ENCODE data around the gene LRRC39.

Gene LRRC39

DNA sequence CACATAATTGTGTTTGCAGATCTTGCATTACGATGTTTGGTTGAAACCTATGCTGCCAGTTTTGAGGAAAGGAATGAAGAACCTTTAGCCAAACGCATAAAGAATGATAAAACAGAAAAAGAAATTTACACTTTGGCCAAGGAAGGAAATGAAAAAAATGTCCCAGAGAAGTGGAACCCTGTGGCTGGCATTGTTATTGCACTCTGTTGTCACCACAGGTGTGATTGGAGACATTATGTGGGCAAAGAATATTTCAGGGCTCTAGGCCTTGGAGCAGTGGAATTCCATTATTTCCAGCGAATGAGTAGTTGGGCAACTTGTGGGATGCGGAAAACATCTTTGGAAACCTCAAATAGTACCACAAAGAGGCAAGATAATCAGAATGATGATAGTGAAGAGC lies 30.2 kb downstream of the LRRC39 start:
- no peak overlapping the region for H2AFZ ChIP-seq (ENCODE audit: low read length)
- peaks cover 29% of the 10 kb centered on the region for H3K36me3 ChIP-seq (ENCODE audit: insufficient read depth, low read length)
- no peaks in the 10 kb centered on the region for H3F3A ChIP-seq (ENCODE audit: low read depth)
- H3K9ac ChIP-seq (ENCODE audit: low read depth, low read length, poor library complexity, severe bottlenecking) = no peak overlapping the region
- no peaks in the 10 kb centered on the region for H3K27me3 ChIP-seq (ENCODE audit: insufficient read depth, low read length, poor library complexity, severe bottlenecking)
- H3K9me3 ChIP-seq (ENCODE audit: insufficient read depth, low read depth, low read length) = no peaks in the 10 kb centered on the region
- H3K4me3 ChIP-seq (ENCODE audit: low read length, poor library complexity, severe bottlenecking) = no peak overlapping the region
- no peaks in the 10 kb centered on the region for H4K20me1 ChIP-seq (ENCODE audit: insufficient read depth, low read length, poor library complexity, severe bottlenecking)
- no peaks in the 10 kb centered on the region for H3K79me2 ChIP-seq (ENCODE audit: insufficient read depth, low read length)
- no peak overlapping the region for H3K4me2 ChIP-seq (ENCODE audit: low read depth, low read length, poor library complexity, severe bottlenecking)
- no peaks in the 10 kb centered on the region for H3K9me2 ChIP-seq (replicated peaks; ENCODE audit: low read depth, low read length)
- H3K4me1 ChIP-seq (ENCODE audit: insufficient read depth, low read length, poor library complexity, severe bottlenecking) = peaks cover 3% of the 10 kb centered on the region
- TF ChIP-seq, protein P1, sequence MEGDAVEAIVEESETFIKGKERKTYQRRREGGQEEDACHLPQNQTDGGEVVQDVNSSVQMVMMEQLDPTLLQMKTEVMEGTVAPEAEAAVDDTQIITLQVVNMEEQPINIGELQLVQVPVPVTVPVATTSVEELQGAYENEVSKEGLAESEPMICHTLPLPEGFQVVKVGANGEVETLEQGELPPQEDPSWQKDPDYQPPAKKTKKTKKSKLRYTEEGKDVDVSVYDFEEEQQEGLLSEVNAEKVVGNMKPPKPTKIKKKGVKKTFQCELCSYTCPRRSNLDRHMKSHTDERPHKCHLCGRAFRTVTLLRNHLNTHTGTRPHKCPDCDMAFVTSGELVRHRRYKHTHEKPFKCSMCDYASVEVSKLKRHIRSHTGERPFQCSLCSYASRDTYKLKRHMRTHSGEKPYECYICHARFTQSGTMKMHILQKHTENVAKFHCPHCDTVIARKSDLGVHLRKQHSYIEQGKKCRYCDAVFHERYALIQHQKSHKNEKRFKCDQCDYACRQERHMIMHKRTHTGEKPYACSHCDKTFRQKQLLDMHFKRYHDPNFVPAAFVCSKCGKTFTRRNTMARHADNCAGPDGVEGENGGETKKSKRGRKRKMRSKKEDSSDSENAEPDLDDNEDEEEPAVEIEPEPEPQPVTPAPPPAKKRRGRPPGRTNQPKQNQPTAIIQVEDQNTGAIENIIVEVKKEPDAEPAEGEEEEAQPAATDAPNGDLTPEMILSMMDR (conservative IDR thresholded peaks at IDR 0.05; ENCODE audit: low read length) = no peak
- no peak for TF ChIP-seq EZH2phosphoT487 (IDR thresholded peaks at IDR 0.05; ENCODE audit: borderline replicate concordance)

DNA sequence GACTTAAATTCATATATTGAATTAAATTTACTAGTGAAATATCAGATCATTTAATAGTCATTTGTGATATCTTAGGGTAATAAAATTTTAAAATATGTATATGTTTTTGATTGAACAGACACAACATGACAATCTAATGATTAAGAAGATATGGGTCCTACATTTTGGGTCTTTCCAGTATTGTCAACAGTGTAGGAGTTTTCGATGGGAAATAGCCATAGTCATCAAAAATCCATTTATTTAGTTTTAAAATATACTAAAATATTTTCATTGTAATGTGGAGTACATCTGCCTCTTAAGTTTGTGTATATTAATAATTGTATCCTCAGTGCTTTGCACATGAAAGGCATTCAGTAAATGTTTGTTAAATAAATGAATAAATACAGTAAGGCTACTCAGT lies 31.1 kb downstream of the LRRC39 start:
- Histone ChIP-seq H3K36me3 (ENCODE audit: insufficient read depth, low read length) (peaks cover 29% of the 10 kb centered on the region), H3K9ac (ENCODE audit: low read depth, low read length, poor library complexity, severe bottlenecking) (no peak overlapping the region), H3F3A (ENCODE audit: low read depth) (no peaks in the 10 kb centered on the region), H3K4me2 (ENCODE audit: low read depth, low read length, poor library complexity, severe bottlenecking) (no peak overlapping the region), H3K4me3 (ENCODE audit: low read length, poor library complexity, severe bottlenecking) (no peak overlapping the region), H2AFZ (ENCODE audit: low read length) (no peak overlapping the region), H3K9me2 (replicated peaks; ENCODE audit: low read depth, low read length) (no peaks in the 10 kb centered on the region), H3K79me2 (ENCODE audit: insufficient read depth, low read length) (no peaks in the 10 kb centered on the region), H3K4me1 (ENCODE audit: insufficient read depth, low read length, poor library complexity, severe bottlenecking) (peaks cover 3% of the 10 kb centered on the region), H3K9me3 (ENCODE audit: insufficient read depth, low read depth, low read length) (no peaks in the 10 kb centered on the region), H4K20me1 (ENCODE audit: insufficient read depth, low read length, poor library complexity, severe bottlenecking) (no peaks in the 10 kb centered on the region), H3K27me3 (ENCODE audit: insufficient read depth, low read length, poor library complexity, severe bottlenecking) (no peaks in the 10 kb centered on the region)
- TF ChIP-seq EZH2phosphoT487 (IDR thresholded peaks at IDR 0.05; ENCODE audit: borderline replicate concordance) = no peak
- TF ChIP-seq, protein P1 (conservative IDR thresholded peaks at IDR 0.05; ENCODE audit: low read length) = no peak

DNA sequence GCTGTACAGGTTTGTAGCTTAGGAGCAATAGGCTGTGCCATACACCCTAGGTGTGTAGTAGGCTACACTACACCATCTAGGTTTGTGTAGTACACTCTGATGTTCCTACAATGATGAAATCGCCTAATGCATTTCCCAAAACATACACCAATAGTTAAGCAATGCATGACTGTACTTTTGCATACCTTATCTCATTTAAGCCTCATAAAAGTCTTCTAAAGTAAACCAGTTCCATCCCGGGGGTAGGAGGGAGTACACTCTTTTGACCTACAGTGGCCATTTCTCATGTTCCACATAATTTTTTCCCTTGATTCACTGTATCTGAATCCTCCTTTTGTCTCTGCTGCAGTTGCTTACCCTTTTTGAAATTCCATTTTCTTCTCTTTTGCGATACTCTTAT lies 32.9 kb downstream of the LRRC39 start:
- Histone ChIP-seq H3K79me2 (ENCODE audit: insufficient read depth, low read length) (no peaks in the 10 kb centered on the region), H3K4me3 (ENCODE audit: low read length, poor library complexity, severe bottlenecking) (no peak overlapping the region)

More for the DNA sequence above, 32.9 kb downstream of the LRRC39 start:
- Histone ChIP-seq H3K27me3 (ENCODE audit: insufficient read depth, low read length, poor library complexity, severe bottlenecking) (no peaks in the 10 kb centered on the region), H3K9ac (ENCODE audit: low read depth, low read length, poor library complexity, severe bottlenecking) (no peak overlapping the region), H3K36me3 (ENCODE audit: insufficient read depth, low read length) (peaks cover 44% of the 10 kb centered on the region), H3K4me2 (ENCODE audit: low read depth, low read length, poor library complexity, severe bottlenecking) (no peak overlapping the region), H2AFZ (ENCODE audit: low read length) (no peak overlapping the region), H4K20me1 (ENCODE audit: insufficient read depth, low read length, poor library complexity, severe bottlenecking) (no peaks in the 10 kb centered on the region), H3K4me1 (ENCODE audit: insufficient read depth, low read length, poor library complexity, severe bottlenecking) (no peaks in the 10 kb centered on the region), H3K9me3 (ENCODE audit: insufficient read depth, low read depth, low read length) (no peaks in the 10 kb centered on the region), H3K9me2 (replicated peaks; ENCODE audit: low read depth, low read length) (no peaks in the 10 kb centered on the region), H3F3A (ENCODE audit: low read depth) (no peaks in the 10 kb centered on the region)
- TF ChIP-seq, protein P1 (conservative IDR thresholded peaks at IDR 0.05; ENCODE audit: low read length) = no peak
- TF ChIP-seq EZH2phosphoT487 (IDR thresholded peaks at IDR 0.05; ENCODE audit: borderline replicate concordance) = no peak

Measured in Loucy (cell line).